GM21515 (cell line): Measurements from ENCODE around the gene SGTA.

ENCODE experiments used
- ATAC-seq: cut with Tn5 transposase; IDR thresholded peaks from one replicate; pipeline ENCODE4 v1.9.1; 2021; ENCODE audit not compliant: unreplicated experiment

SGTA gene

GRCh38 chr19:2731181-2731995, 51.7 kb downstream of the SGTA start:
- ATAC-seq = no peak

GRCh38 chr19:2729943-2730818, 52.9 kb downstream of the SGTA start:
- ATAC-seq = no peak

- no peak for ATAC-seq
Observed at GRCh38 chr19:2728783-2729387, 54.2 kb downstream of the SGTA start.

- no peak for ATAC-seq
Observed at GRCh38 chr19:2727640-2727944, 55.5 kb downstream of the SGTA start.

GRCh38 chr19:2726904-2727639, 56.0 kb downstream of the SGTA start:
- ATAC-seq = no peak

- no peak for ATAC-seq
Observed at GRCh38 chr19:2726160-2726855, 56.8 kb downstream of the SGTA start.

- ATAC-seq = no peak
Observed at GRCh38 chr19:2724148-2724557, 58.9 kb downstream of the SGTA start.

GRCh38 chr19:2723747-2724146, 59.3 kb downstream of the SGTA start:
- ATAC-seq = no peak

GRCh38 chr19:2723345-2723715, 59.7 kb downstream of the SGTA start:
- ATAC-seq = no peak

- no peak for ATAC-seq
Observed at GRCh38 chr19:2722541-2723344, 60.3 kb downstream of the SGTA start.

- ATAC-seq = no peak
Observed at GRCh38 chr19:2721570-2722540, 61.2 kb downstream of the SGTA start.

- ATAC-seq = no peak
Observed at GRCh38 chr19:2720777-2721569, 62.1 kb downstream of the SGTA start, which contains the start of gene DIRAS1. Gene DIRAS1 (minus strand): TSS chr19:2721372. CDS start chr19:2717806, 3,566 bp downstream.

- ATAC-seq = no peak
Observed at GRCh38 chr19:2719920-2720776, 62.9 kb downstream of the SGTA start.

GRCh38 chr19:2719232-2719735, 63.8 kb downstream of the SGTA start:
- no peak for ATAC-seq

- ATAC-seq = no peak
Observed at GRCh38 chr19:2717638-2718541, 65.2 kb downstream of the SGTA start.
